ENCODE data around the gene XRCC1.

The XRCC1 gene

DNA sequence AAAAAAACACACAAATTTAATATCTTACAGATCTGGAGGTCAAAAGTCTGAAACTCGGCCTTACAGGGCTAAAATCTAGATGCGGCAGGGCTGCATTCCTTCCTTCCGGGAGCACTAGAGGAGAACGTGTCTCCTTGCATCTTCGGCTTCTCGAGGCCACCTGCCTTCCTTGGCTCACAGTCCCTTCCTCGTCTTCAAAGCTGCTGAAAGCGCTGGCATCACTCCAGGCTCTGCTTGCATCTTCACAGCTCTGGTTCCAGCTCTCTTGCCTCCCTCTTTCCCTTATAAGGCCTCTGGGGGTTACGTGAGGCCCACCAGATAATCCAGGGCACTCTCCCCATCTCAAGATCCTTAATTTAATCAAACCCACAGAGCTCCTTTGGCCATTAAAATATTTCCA lies 10.5 kb downstream of the XRCC1 start:
- Histone ChIP-seq H3K4ac (ENCODE audit: low read depth in 1 of 2, low read length in 2 of 2) (no peak overlapping the region), H3K9me3 (ENCODE audit: control insufficient read depth, low read length) (no peaks in the 10 kb centered on the region), H3K18ac (ENCODE audit: low read depth in 1 of 2, low read length in 2 of 2) (no peak overlapping the region), H3K79me1 (replicated peaks; ENCODE audit: low read length, poor library complexity, severe bottlenecking) (peaks cover 14% of the 10 kb centered on the region), H3K27ac (ENCODE audit: low read length, poor library complexity, severe bottlenecking) (no peak overlapping the region), H3K4me1 (ENCODE audit: control insufficient read depth, insufficient read depth, low read depth, low read length) (peaks cover 18% of the 10 kb centered on the region), H4K8ac (ENCODE audit: low read length) (no peak overlapping the region), H3K9ac (ENCODE audit: low read length) (no peak overlapping the region), H3K4me2 (ENCODE audit: low read length, poor library complexity, severe bottlenecking) (no peak overlapping the region), H2BK120ac (ENCODE audit: low read depth, low read length) (no peak overlapping the region), H3K27me3 (ENCODE audit: control insufficient read depth in 1 of 2, insufficient read depth in 1 of 2, low read length in 2 of 2) (no peaks in the 10 kb centered on the region), H3K36me3 (ENCODE audit: control insufficient read depth in 1 of 2, insufficient read depth in 2 of 2, low read depth in 1 of 2, low read length in 2 of 2) (peaks cover 4 to 16% of the 10 kb centered on the region in 2 experiments), H2AFZ (ENCODE audit: low read depth, low read length) (no peak overlapping the region), H2BK12ac (ENCODE audit: low read length in 2 of 2) (no peak overlapping the region), H2BK5ac (ENCODE audit: low read depth, low read length, poor library complexity, severe bottlenecking) (no peak overlapping the region), H3K14ac (ENCODE audit: low read length in 2 of 2) (no peak overlapping the region), H4K91ac (ENCODE audit: low read length) (no peak overlapping the region), H3K4me3 (ENCODE audit: insufficient read depth in 1 of 2, low read depth in 1 of 2, low read length in 2 of 2) (no peak overlapping the region), H2BK15ac (ENCODE audit: low read depth, poor library complexity, severe bottlenecking) (no peak overlapping the region), H3K23ac (ENCODE audit: low read length in 2 of 2) (no peak overlapping the region), H2AK5ac (ENCODE audit: low read length, severe bottlenecking) (no peak overlapping the region)
- WGBS, result 96% methylated on average over 9 of the region's 9 CpGs
- no peak for DNase-seq

GRCh38 chr19:43563816-43564457 lies 11.4 kb downstream of the XRCC1 start:
- Histone ChIP-seq H3K27me3 (ENCODE audit: control insufficient read depth in 1 of 2, insufficient read depth in 1 of 2, low read length in 2 of 2) (no peaks in the 10 kb centered on the region), H3K9ac (ENCODE audit: low read length) (no peak overlapping the region), H3K9me3 (ENCODE audit: control insufficient read depth, low read length) (no peaks in the 10 kb centered on the region), H3K36me3 (ENCODE audit: control insufficient read depth in 1 of 2, insufficient read depth in 2 of 2, low read depth in 1 of 2, low read length in 2 of 2) (peaks cover 4 to 18% of the 10 kb centered on the region in 2 experiments), H3K4me1 (ENCODE audit: control insufficient read depth, insufficient read depth, low read depth, low read length) (peaks cover 18% of the 10 kb centered on the region), H2BK120ac (ENCODE audit: low read depth, low read length) (no peak overlapping the region), H2AK5ac (ENCODE audit: low read length, severe bottlenecking) (no peak overlapping the region), H2BK15ac (ENCODE audit: low read depth, poor library complexity, severe bottlenecking) (no peak overlapping the region), H2BK5ac (ENCODE audit: low read depth, low read length, poor library complexity, severe bottlenecking) (no peak overlapping the region), H3K4me2 (ENCODE audit: low read length, poor library complexity, severe bottlenecking) (no peak overlapping the region), H2AFZ (ENCODE audit: low read depth, low read length) (no peak overlapping the region), H3K23ac (ENCODE audit: low read length in 2 of 2) (no peak overlapping the region), H3K79me1 (replicated peaks; ENCODE audit: low read length, poor library complexity, severe bottlenecking) (peaks cover 14% of the 10 kb centered on the region), H3K27ac (ENCODE audit: low read length, poor library complexity, severe bottlenecking) (no peak overlapping the region), H3K4me3 (ENCODE audit: insufficient read depth in 1 of 2, low read depth in 1 of 2, low read length in 2 of 2) (no peak overlapping the region), H4K91ac (ENCODE audit: low read length) (no peak overlapping the region), H3K4ac (ENCODE audit: low read depth in 1 of 2, low read length in 2 of 2) (no peak overlapping the region), H2BK12ac (ENCODE audit: low read length in 2 of 2) (no peak overlapping the region), H4K8ac (ENCODE audit: low read length) (no peak overlapping the region), H3K18ac (ENCODE audit: low read depth in 1 of 2, low read length in 2 of 2) (no peak overlapping the region), H3K14ac (ENCODE audit: low read length in 2 of 2) (no peak overlapping the region)
- 90% methylated on average over 10 of the region's 10 CpGs for WGBS
- DNase-seq, result no peak

DNA sequence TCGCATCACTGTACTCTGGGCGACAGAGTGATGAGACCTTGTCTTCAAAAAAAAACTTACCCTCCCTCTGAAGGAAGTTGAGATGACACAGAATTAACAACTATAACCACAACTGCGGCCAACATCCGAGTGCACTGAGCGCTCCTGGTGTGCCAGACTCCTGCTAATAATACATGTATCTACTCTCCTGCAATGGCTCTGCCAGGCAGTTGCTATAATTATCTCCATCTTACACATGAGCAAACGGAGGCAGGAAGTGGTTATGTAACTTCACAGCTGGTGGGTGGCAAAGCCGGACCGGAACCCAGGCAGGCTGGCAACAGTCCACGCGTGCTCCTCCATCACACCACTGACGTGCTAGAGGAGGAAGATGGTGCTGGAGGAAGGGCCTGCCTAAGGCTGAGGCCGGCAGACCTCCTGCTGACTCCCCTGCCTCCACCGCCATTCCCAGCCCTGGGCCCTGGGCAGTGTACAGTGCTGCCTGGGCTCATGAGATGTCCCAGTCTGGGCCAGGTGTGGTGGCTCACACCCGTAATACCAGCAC lies 12.6 kb downstream of the XRCC1 start:
- Histone ChIP-seq H2BK15ac (ENCODE audit: low read depth, poor library complexity, severe bottlenecking) (no peak overlapping the region), H3K14ac (ENCODE audit: low read length in 2 of 2) (peak overlapping the region in 1 of 2 experiments; percentile 78), H3K23ac (ENCODE audit: low read length in 2 of 2) (no peak overlapping the region), H4K8ac (ENCODE audit: low read length) (no peak overlapping the region), H3K4me1 (ENCODE audit: control insufficient read depth, insufficient read depth, low read depth, low read length) (peaks cover 18% of the 10 kb centered on the region), H3K4me2 (ENCODE audit: low read length, poor library complexity, severe bottlenecking) (no peak overlapping the region), H3K4me3 (ENCODE audit: insufficient read depth in 1 of 2, low read depth in 1 of 2, low read length in 2 of 2) (no peak overlapping the region), H3K79me1 (replicated peaks; ENCODE audit: low read length, poor library complexity, severe bottlenecking) (peaks cover 10% of the 10 kb centered on the region), H3K27me3 (ENCODE audit: control insufficient read depth in 1 of 2, insufficient read depth in 1 of 2, low read length in 2 of 2) (no peaks in the 10 kb centered on the region), H3K36me3 (ENCODE audit: control insufficient read depth in 1 of 2, insufficient read depth in 2 of 2, low read depth in 1 of 2, low read length in 2 of 2) (peaks cover 8 to 23% of the 10 kb centered on the region in 2 experiments), H4K91ac (ENCODE audit: low read length) (peak overlapping the region; percentile 12), H3K27ac (ENCODE audit: low read length, poor library complexity, severe bottlenecking) (peak overlapping the region; percentile 78), H2AFZ (ENCODE audit: low read depth, low read length) (no peak overlapping the region), H3K4ac (ENCODE audit: low read depth in 1 of 2, low read length in 2 of 2) (no peak overlapping the region), H2BK12ac (ENCODE audit: low read length in 2 of 2) (peak overlapping the region in 1 of 2 experiments; percentile 3), H2BK5ac (ENCODE audit: low read depth, low read length, poor library complexity, severe bottlenecking) (no peak overlapping the region), H2BK120ac (ENCODE audit: low read depth, low read length) (no peak overlapping the region), H3K9ac (ENCODE audit: low read length) (no peak overlapping the region), H2AK5ac (ENCODE audit: low read length, severe bottlenecking) (no peak overlapping the region), H3K9me3 (ENCODE audit: control insufficient read depth, low read length) (no peaks in the 10 kb centered on the region), H3K18ac (ENCODE audit: low read depth in 1 of 2, low read length in 2 of 2) (peak overlapping the region in 1 of 2 experiments; percentile 81)
- peak; percentile 88 for DNase-seq
- 64% methylated on average over 14 of the region's 14 CpGs for WGBS

DNA sequence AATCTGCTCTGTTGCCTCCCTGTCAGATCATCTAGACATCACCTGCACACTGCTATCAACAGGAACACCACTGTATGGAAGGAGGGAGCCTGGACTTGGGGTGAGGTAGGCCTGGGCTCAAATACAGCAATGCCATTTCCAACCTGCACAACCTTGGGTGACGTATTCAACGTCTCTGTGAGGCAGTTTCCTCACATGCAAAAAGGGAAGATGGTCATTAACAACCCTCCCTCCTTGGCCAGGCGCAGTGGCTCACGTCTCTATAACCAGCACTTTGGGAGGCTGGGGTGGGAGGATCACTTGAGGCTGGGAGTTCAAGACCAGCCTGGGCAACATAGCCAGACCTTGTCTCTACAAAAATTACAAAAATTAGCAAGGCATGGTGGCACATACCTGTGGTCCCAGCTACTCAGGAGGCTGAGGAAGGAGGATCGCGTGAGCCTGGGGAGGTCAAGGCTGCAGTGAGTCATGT lies 13.1 kb downstream of the XRCC1 start:
- H4K8ac ChIP-seq (ENCODE audit: low read length), result no peak overlapping the region
- 91% methylated on average over 6 of the region's 6 CpGs for WGBS
- H3K36me3 ChIP-seq (ENCODE audit: control insufficient read depth in 1 of 2, insufficient read depth in 2 of 2, low read depth in 1 of 2, low read length in 2 of 2), result peaks cover 9 to 23% of the 10 kb centered on the region in 2 experiments
- H3K27me3 ChIP-seq (ENCODE audit: control insufficient read depth in 1 of 2, insufficient read depth in 1 of 2, low read length in 2 of 2), result no peaks in the 10 kb centered on the region
- peak overlapping the region in 1 of 2 experiments; percentile 23 for H2BK12ac ChIP-seq (ENCODE audit: low read length in 2 of 2)
- no peak overlapping the region for H3K23ac ChIP-seq (ENCODE audit: low read length in 2 of 2)
- no peak overlapping the region for H3K9ac ChIP-seq (ENCODE audit: low read length)
- no peak for DNase-seq
- H2BK5ac ChIP-seq (ENCODE audit: low read depth, low read length, poor library complexity, severe bottlenecking), result no peak overlapping the region
- H3K9me3 ChIP-seq (ENCODE audit: control insufficient read depth, low read length), result no peaks in the 10 kb centered on the region
- no peak overlapping the region for H2AFZ ChIP-seq (ENCODE audit: low read depth, low read length)
- H3K14ac ChIP-seq (ENCODE audit: low read length in 2 of 2), result no peak overlapping the region
- H3K18ac ChIP-seq (ENCODE audit: low read depth in 1 of 2, low read length in 2 of 2), result peak overlapping the region in 1 of 2 experiments; percentile 51
- H3K27ac ChIP-seq (ENCODE audit: low read length, poor library complexity, severe bottlenecking), result peak overlapping the region; percentile 78
- no peak overlapping the region for H3K4ac ChIP-seq (ENCODE audit: low read depth in 1 of 2, low read length in 2 of 2)
- peaks cover 18% of the 10 kb centered on the region for H3K4me1 ChIP-seq (ENCODE audit: control insufficient read depth, insufficient read depth, low read depth, low read length)
- H3K79me1 ChIP-seq (replicated peaks; ENCODE audit: low read length, poor library complexity, severe bottlenecking), result peaks cover 10% of the 10 kb centered on the region
- H3K4me3 ChIP-seq (ENCODE audit: insufficient read depth in 1 of 2, low read depth in 1 of 2, low read length in 2 of 2), result no peak overlapping the region
- peak overlapping the region; percentile 37 for H2AK5ac ChIP-seq (ENCODE audit: low read length, severe bottlenecking)
- peak overlapping the region; percentile 59 for H4K91ac ChIP-seq (ENCODE audit: low read length)
- H3K4me2 ChIP-seq (ENCODE audit: low read length, poor library complexity, severe bottlenecking), result no peak overlapping the region
- no peak overlapping the region for H2BK120ac ChIP-seq (ENCODE audit: low read depth, low read length)
- no peak overlapping the region for H2BK15ac ChIP-seq (ENCODE audit: low read depth, poor library complexity, severe bottlenecking)
